ENCODE results near the gene PPIP5K2. TPM values are rescaled to one million over a fixed set of nuclear protein-coding genes. Genes with fewer than 3 reads are reported as not detected.
A peak's percentile ranks its signal among the peaks of the same experiment; 100 is the strongest.
"Not testable (repeated sequence)": the region's sequence is repeated elsewhere in the genome, so short reads cannot be mapped to it uniquely, and the experiment has no call there.

Gene PPIP5K2
- total RNA-seq, 1 donor from 2014 or later, result 76.5 TPM

GRCh38 chr5:103188436-103188835, 68.3 kb downstream of the PPIP5K2 start:
- intact Hi-C loops (cut with micrococcal nuclease), result no loop called here
- ATAC-seq (no peak), DNase-seq (no peak)

GRCh38 chr5:103203226-103203625, 83.1 kb downstream of the PPIP5K2 start:
- ATAC-seq, result no peak
- DNase-seq, result no peak
- intact Hi-C loops (cut with micrococcal nuclease), result no loop called here

- not testable (repeated sequence) for DNase-seq, ATAC-seq
Observed at GRCh38 chr5:103204990-103205389, 84.9 kb downstream of the PPIP5K2 start.

GRCh38 chr5:103205991-103206700, 86.0 kb downstream of the PPIP5K2 start:
- no peak for DNase-seq
- no peak for ATAC-seq
- intact Hi-C loops (cut with micrococcal nuclease), result no loop called here

More at GRCh38 chr5:103204990-103205389, 84.9 kb downstream of the PPIP5K2 start:
- intact Hi-C loops (cut with micrococcal nuclease), result not testable (repeated sequence)

GRCh38 chr5:103207011-103207410, 86.9 kb downstream of the PPIP5K2 start:
- ATAC-seq (no peak), DNase-seq (no peak)
- intact Hi-C loops (cut with micrococcal nuclease), result no loop called here

GRCh38 chr5:103207653-103208052, 87.6 kb downstream of the PPIP5K2 start:
- intact Hi-C loops (cut with micrococcal nuclease), result no loop called here
- DNase-seq (no peak), ATAC-seq (no peak)

GRCh38 chr5:103208460-103208859, 88.4 kb downstream of the PPIP5K2 start:
- intact Hi-C loops (cut with micrococcal nuclease), result no loop called here
- DNase-seq, result no peak
- no peak for ATAC-seq

- ATAC-seq, result no peak
- no peak for DNase-seq
- intact Hi-C loops (cut with micrococcal nuclease), result no loop called here
Observed at GRCh38 chr5:103209065-103209464, 89.0 kb downstream of the PPIP5K2 start.

GRCh38 chr5:103210952-103211351, 90.9 kb downstream of the PPIP5K2 start:
- ATAC-seq (no peak), DNase-seq (no peak)
- intact Hi-C loops (cut with micrococcal nuclease), result no loop called here

GRCh38 chr5:103211576-103212561, 91.8 kb downstream of the PPIP5K2 start:
- DNase-seq, result no peak
- intact Hi-C loops (cut with micrococcal nuclease), result no loop called here
- no peak for ATAC-seq

- ATAC-seq, result no peak
- intact Hi-C loops (cut with micrococcal nuclease), result no loop called here
- no peak for DNase-seq
Observed at GRCh38 chr5:103216137-103216536, 96.0 kb downstream of the PPIP5K2 start.

- intact Hi-C loops (cut with micrococcal nuclease), result no loop called here
- DNase-seq, result no peak
- no peak for ATAC-seq
Observed at GRCh38 chr5:103216697-103217096, 96.6 kb downstream of the PPIP5K2 start.

GRCh38 chr5:103217101-103217500, 97.0 kb downstream of the PPIP5K2 start:
- ATAC-seq (no peak), DNase-seq (no peak)
- intact Hi-C loops (cut with micrococcal nuclease), result no loop called here

- ATAC-seq (no peak), DNase-seq (no peak)
- intact Hi-C loops (cut with micrococcal nuclease), result no loop called here
Observed at GRCh38 chr5:103218164-103218563, 98.1 kb downstream of the PPIP5K2 start.

GRCh38 chr5:103219074-103219473, 99.0 kb downstream of the PPIP5K2 start:
- DNase-seq; intact Hi-C loops (cut with micrococcal nuclease); ATAC-seq: not testable (repeated sequence)

GRCh38 chr5:103223031-103223955, 103.2 kb downstream of the PPIP5K2 start:
- intact Hi-C loops (cut with micrococcal nuclease), result no loop called here
- ATAC-seq (no peak), DNase-seq (no peak)

- ATAC-seq (peak; percentile 79), DNase-seq (no peak)
- intact Hi-C loops (cut with micrococcal nuclease), result no loop called here
Observed at GRCh38 chr5:103224118-103224893, 104.2 kb downstream of the PPIP5K2 start.

- intact Hi-C loops (cut with micrococcal nuclease), result no loop called here
- DNase-seq, result no peak
- ATAC-seq, result no peak
Observed at GRCh38 chr5:103224894-103225246, 104.8 kb downstream of the PPIP5K2 start.

GRCh38 chr5:103228061-103228460, 108.0 kb downstream of the PPIP5K2 start:
- DNase-seq (no peak), ATAC-seq (no peak)
- intact Hi-C loops (cut with micrococcal nuclease), result no loop called here

Data from left ventricle myocardium superior (tissue), 1 donor.